GM19468 (cell line): ENCODE results near the gene SH3TC2.

ENCODE experiments used
- ATAC-seq: cut with Tn5 transposase; IDR thresholded peaks from one replicate; pipeline ENCODE4 v1.9.1; 2021; ENCODE audit warnings: mild to moderate bottlenecking, moderate library complexity, moderate number of reproducible peaks; ENCODE audit not compliant: unreplicated experiment; ENCODE audit errors: extremely low read depth

The SH3TC2 gene

GRCh38 chr5:149005077-149005892, 57.6 kb downstream of the SH3TC2 start:
- no peak for ATAC-seq

- ATAC-seq: no peak
Observed at GRCh38 chr5:149004559-149004958, 58.3 kb downstream of the SH3TC2 start.

GRCh38 chr5:149002761-149003689, 59.8 kb downstream of the SH3TC2 start:
- no peak for ATAC-seq

- ATAC-seq: no peak
Observed at GRCh38 chr5:149002053-149002452, 60.8 kb downstream of the SH3TC2 start.

GRCh38 chr5:149001162-149001561, 61.7 kb downstream of the SH3TC2 start:
- no peak for ATAC-seq

GRCh38 chr5:148999741-149000140, 63.1 kb downstream of the SH3TC2 start:
- ATAC-seq: no peak

GRCh38 chr5:148998174-148998797, 64.6 kb downstream of the SH3TC2 start:
- ATAC-seq: no peak

- ATAC-seq: no peak
Observed at GRCh38 chr5:148996270-148996669, 66.6 kb downstream of the SH3TC2 start.

GRCh38 chr5:148995791-148996190, 67.1 kb downstream of the SH3TC2 start:
- no peak for ATAC-seq

GRCh38 chr5:148993283-148993936, 69.5 kb downstream of the SH3TC2 start:
- no peak for ATAC-seq

GRCh38 chr5:148992265-148992664, 70.6 kb downstream of the SH3TC2 start:
- ATAC-seq: no peak

GRCh38 chr5:148991566-148991965, 71.3 kb downstream of the SH3TC2 start:
- ATAC-seq: no peak

- no peak for ATAC-seq
Observed at GRCh38 chr5:148990817-148991216, 72.0 kb downstream of the SH3TC2 start.

- ATAC-seq: no peak
Observed at GRCh38 chr5:148989567-148989966, 73.3 kb downstream of the SH3TC2 start.

GRCh38 chr5:148988328-148988727, 74.5 kb downstream of the SH3TC2 start:
- no peak for ATAC-seq

- ATAC-seq: no peak
Observed at GRCh38 chr5:148986636-148987035, 76.2 kb downstream of the SH3TC2 start.

GRCh38 chr5:148984345-148984744, 78.5 kb downstream of the SH3TC2 start:
- ATAC-seq: no peak

GRCh38 chr5:148981353-148981752, 81.5 kb downstream of the SH3TC2 start:
- no peak for ATAC-seq

- no peak for ATAC-seq
Observed at GRCh38 chr5:148980731-148981130, 82.1 kb downstream of the SH3TC2 start.

GRCh38 chr5:148979083-148979723, 83.7 kb downstream of the SH3TC2 start:
- no peak for ATAC-seq
